Kidney capillary endothelial cell (primary cell): ENCODE results near the gene CLASRP.

Experiments used
- DNase-seq: peaks from one replicate; pipeline ENCODE4 v3.0.0-alpha.2; 2018; ENCODE audit warnings: low spot score

Gene CLASRP

GRCh38 chr19:45063851-45064801 is 25.3 kb downstream of the CLASRP start:
- DNase-seq = no peak

GRCh38 chr19:45066921-45067661 is 28.2 kb downstream of the CLASRP start:
- no peak for DNase-seq

GRCh38 chr19:45068041-45068440 is 29.2 kb downstream of the CLASRP start:
- DNase-seq = no peak

GRCh38 chr19:45069056-45069455 is 30.2 kb downstream of the CLASRP start:
- DNase-seq = no peak

- DNase-seq = no peak
Observed at GRCh38 chr19:45070214-45070613, 31.4 kb downstream of the CLASRP start.

- no peak for DNase-seq
Observed at GRCh38 chr19:45070861-45071544, 32.2 kb downstream of the CLASRP start.

- no peak for DNase-seq
Observed at GRCh38 chr19:45071545-45071938, 32.7 kb downstream of the CLASRP start.

- DNase-seq = no peak
Observed at GRCh38 chr19:45071969-45072790, 33.3 kb downstream of the CLASRP start.

- no peak for DNase-seq
Observed at GRCh38 chr19:45074744-45075300, 36.0 kb downstream of the CLASRP start.

- DNase-seq = no peak
Observed at GRCh38 chr19:45075301-45076028, 36.6 kb downstream of the CLASRP start.

- DNase-seq = peak; percentile 30
Observed at GRCh38 chr19:45076029-45076850, 37.4 kb downstream of the CLASRP start, which contains the start of gene ZNF296. ZNF296 (minus strand) TSS chr19:45076478; CDS start chr19:45076373, 105 bp downstream.

- DNase-seq = no peak
Observed at GRCh38 chr19:45076851-45077730, 38.2 kb downstream of the CLASRP start.

- no peak for DNase-seq
Observed at GRCh38 chr19:45078390-45079062, 39.7 kb downstream of the CLASRP start.

GRCh38 chr19:45079063-45079910 is 40.4 kb downstream of the CLASRP start, which contains the start of gene GEMIN7:
GEMIN7 (plus strand) TSS chr19:45079260; CDS start chr19:45090115, 10,855 bp downstream.
- peak; percentile 66 for DNase-seq

GRCh38 chr19:45079911-45080370 is 41.1 kb downstream of the CLASRP start:
- no peak for DNase-seq

- DNase-seq = no peak
Observed at GRCh38 chr19:45082170-45082569, 43.3 kb downstream of the CLASRP start.

GRCh38 chr19:45086480-45086879 is 47.6 kb downstream of the CLASRP start:
- no peak for DNase-seq
